ENCODE measurements around the gene SIX2. TPM values are rescaled to one million over a fixed set of nuclear protein-coding genes. Genes with fewer than 3 reads are reported as not detected.

Gene SIX2
- total and polyA plus RNA-seq, 2 of the 13 experiments (the other 11 are each of a cell fraction or from before 2014, with no cell fraction given), result not detected

DNA sequence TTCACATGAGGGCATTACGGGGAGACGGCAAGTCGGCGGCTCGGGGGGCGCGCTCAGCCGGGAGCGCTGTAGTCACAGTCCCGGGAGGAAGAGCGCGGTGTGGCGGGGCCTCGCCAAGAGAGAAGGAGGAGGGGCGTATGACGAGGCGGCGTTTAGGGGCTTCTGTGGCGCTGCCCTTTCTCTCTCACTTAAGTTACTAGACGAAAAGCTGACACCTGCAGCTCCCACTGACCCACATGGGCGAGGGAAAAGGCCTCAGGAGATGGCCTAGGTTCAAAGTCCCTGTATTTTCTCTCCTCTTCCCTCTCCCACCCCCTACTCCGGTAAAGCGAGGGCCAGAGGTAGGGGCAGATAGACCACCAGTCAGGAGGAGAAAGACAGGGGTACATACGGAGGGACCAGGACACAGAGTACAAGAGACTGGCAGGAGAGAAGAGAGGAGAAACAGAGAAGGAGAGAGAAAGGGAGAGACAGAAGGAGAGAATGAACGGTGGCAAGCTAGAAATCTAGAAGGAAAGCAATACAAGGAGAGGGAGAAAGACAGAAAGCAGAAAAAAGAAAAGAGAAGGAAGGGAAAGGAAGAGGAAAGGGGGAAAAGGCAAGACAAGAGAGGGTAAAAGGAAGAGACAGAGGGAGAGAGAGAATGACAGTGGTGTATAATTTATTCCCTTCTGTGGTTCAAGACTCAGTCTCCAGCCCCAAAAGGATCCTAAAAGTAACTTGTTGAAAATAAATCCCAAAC is 3.8 kb downstream of the SIX2 start:
- ATAC-seq (no peak), FAIRE-seq (no peak), DNase-seq (ENCODE audit: low spot score) (no peak)
- Histone ChIP-seq H3K4me1 (ENCODE audit: insufficient read depth, low read length) (0 out of 2 replicates have a peak, but pooled peaks cover 6% of the 10 kb centered on the region), H3K27me3 (ENCODE audit: control insufficient read depth in 1 of 2, insufficient read depth in 2 of 2, low read length in 2 of 2) (peaks cover 13 to 84% of the 10 kb centered on the region in 2 experiments), H3K36me3 (replicated peaks in 1 of 2; ENCODE audit: control insufficient read depth in 1 of 2, insufficient read depth in 2 of 2, low read length in 2 of 2) (no peaks in the 10 kb centered on the region), H3K79me2 (ENCODE audit: insufficient read depth, low read length) (no peaks in the 10 kb centered on the region), H3K9me3 (ENCODE audit: low read length) (no peaks in the 10 kb centered on the region), H3K9ac (ENCODE audit: insufficient read depth, low read depth, low read length) (no peak overlapping the region), H3K4me3 (replicated peaks in 1 of 3; ENCODE audit: insufficient read depth in 1 of 3, low read depth in 2 of 3, low read length in 3 of 3) (no peak overlapping the region), H4K20me1 (ENCODE audit: insufficient read depth, low read length) (no peaks in the 10 kb centered on the region; the same call in 1 of the 2 replicates), H2AFZ (ENCODE audit: low read length) (no peak overlapping the region), H3K27ac (ENCODE audit: extremely low read length, insufficient read depth, low read length) (no peak overlapping the region), H3K4me2 (ENCODE audit: low read depth, low read length) (no peak overlapping the region)
- 58% methylated on average over 25 of the region's 25 CpGs for WGBS (ENCODE audit: low lambda C conversion rate)
- in situ Hi-C loops (cut with HindIII; ENCODE audit: extremely low pct_ligation_motif_present, low pct_unique_long_range_greater_than_20kb) (no loop called here), intact Hi-C loops (cut with micrococcal nuclease; ENCODE audit: unreplicated experiment) (no loop called here)
- ChIA-PET CTCF (ENCODE audit: low intra/inter-chr PET ratio, low total read pairs) (no interaction called here), POLR2A (no interaction called here)
- BruUV-seq (replicated peaks), result no TSS peak
- no peak for TF ChIP-seq XBP1 (CRISPR knock-in tag; IDR thresholded peaks at IDR 0.05)
- TF ChIP-seq, protein P1, sequence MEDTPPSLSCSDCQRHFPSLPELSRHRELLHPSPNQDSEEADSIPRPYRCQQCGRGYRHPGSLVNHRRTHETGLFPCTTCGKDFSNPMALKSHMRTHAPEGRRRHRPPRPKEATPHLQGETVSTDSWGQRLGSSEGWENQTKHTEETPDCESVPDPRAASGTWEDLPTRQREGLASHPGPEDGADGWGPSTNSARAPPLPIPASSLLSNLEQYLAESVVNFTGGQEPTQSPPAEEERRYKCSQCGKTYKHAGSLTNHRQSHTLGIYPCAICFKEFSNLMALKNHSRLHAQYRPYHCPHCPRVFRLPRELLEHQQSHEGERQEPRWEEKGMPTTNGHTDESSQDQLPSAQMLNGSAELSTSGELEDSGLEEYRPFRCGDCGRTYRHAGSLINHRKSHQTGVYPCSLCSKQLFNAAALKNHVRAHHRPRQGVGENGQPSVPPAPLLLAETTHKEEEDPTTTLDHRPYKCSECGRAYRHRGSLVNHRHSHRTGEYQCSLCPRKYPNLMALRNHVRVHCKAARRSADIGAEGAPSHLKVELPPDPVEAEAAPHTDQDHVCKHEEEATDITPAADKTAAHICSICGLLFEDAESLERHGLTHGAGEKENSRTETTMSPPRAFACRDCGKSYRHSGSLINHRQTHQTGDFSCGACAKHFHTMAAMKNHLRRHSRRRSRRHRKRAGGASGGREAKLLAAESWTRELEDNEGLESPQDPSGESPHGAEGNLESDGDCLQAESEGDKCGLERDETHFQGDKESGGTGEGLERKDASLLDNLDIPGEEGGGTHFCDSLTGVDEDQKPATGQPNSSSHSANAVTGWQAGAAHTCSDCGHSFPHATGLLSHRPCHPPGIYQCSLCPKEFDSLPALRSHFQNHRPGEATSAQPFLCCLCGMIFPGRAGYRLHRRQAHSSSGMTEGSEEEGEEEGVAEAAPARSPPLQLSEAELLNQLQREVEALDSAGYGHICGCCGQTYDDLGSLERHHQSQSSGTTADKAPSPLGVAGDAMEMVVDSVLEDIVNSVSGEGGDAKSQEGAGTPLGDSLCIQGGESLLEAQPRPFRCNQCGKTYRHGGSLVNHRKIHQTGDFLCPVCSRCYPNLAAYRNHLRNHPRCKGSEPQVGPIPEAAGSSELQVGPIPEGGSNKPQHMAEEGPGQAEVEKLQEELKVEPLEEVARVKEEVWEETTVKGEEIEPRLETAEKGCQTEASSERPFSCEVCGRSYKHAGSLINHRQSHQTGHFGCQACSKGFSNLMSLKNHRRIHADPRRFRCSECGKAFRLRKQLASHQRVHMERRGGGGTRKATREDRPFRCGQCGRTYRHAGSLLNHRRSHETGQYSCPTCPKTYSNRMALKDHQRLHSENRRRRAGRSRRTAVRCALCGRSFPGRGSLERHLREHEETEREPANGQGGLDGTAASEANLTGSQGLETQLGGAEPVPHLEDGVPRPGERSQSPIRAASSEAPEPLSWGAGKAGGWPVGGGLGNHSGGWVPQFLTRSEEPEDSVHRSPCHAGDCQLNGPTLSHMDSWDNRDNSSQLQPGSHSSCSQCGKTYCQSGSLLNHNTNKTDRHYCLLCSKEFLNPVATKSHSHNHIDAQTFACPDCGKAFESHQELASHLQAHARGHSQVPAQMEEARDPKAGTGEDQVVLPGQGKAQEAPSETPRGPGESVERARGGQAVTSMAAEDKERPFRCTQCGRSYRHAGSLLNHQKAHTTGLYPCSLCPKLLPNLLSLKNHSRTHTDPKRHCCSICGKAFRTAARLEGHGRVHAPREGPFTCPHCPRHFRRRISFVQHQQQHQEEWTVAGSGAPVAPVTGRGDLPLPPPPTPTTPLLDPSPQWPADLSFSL (CRISPR knock-in tag; IDR thresholded peaks at IDR 0.05), result no peak
- TF ChIP-seq ZNF552 (CRISPR knock-in tag; IDR thresholded peaks at IDR 0.05; ENCODE audit: borderline replicate concordance), result no peak
- TF ChIP-seq POGZ (CRISPR knock-in tag; IDR thresholded peaks at IDR 0.05), result no peak
- no peak for TF ChIP-seq ZNF225 (CRISPR knock-in tag; IDR thresholded peaks at IDR 0.05)
- TF ChIP-seq MEIS2 (CRISPR knock-in tag; IDR thresholded peaks at IDR 0.05), result no peak
- TF ChIP-seq, protein P2, sequence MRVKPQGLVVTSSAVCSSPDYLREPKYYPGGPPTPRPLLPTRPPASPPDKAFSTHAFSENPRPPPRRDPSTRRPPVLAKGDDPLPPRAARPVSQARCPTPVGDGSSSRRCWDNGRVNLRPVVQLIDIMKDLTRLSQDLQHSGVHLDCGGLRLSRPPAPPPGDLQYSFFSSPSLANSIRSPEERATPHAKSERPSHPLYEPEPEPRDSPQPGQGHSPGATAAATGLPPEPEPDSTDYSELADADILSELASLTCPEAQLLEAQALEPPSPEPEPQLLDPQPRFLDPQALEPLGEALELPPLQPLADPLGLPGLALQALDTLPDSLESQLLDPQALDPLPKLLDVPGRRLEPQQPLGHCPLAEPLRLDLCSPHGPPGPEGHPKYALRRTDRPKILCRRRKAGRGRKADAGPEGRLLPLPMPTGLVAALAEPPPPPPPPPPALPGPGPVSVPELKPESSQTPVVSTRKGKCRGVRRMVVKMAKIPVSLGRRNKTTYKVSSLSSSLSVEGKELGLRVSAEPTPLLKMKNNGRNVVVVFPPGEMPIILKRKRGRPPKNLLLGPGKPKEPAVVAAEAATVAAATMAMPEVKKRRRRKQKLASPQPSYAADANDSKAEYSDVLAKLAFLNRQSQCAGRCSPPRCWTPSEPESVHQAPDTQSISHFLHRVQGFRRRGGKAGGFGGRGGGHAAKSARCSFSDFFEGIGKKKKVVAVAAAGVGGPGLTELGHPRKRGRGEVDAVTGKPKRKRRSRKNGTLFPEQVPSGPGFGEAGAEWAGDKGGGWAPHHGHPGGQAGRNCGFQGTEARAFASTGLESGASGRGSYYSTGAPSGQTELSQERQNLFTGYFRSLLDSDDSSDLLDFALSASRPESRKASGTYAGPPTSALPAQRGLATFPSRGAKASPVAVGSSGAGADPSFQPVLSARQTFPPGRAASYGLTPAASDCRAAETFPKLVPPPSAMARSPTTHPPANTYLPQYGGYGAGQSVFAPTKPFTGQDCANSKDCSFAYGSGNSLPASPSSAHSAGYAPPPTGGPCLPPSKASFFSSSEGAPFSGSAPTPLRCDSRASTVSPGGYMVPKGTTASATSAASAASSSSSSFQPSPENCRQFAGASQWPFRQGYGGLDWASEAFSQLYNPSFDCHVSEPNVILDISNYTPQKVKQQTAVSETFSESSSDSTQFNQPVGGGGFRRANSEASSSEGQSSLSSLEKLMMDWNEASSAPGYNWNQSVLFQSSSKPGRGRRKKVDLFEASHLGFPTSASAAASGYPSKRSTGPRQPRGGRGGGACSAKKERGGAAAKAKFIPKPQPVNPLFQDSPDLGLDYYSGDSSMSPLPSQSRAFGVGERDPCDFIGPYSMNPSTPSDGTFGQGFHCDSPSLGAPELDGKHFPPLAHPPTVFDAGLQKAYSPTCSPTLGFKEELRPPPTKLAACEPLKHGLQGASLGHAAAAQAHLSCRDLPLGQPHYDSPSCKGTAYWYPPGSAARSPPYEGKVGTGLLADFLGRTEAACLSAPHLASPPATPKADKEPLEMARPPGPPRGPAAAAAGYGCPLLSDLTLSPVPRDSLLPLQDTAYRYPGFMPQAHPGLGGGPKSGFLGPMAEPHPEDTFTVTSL (CRISPR knock-in tag; IDR thresholded peaks at IDR 0.05; ENCODE audit: borderline replicate concordance), result no peak
- TF ChIP-seq ZNF24 (IDR thresholded peaks at IDR 0.05), result no peak
- TF ChIP-seq SPEN (CRISPR knock-in tag; IDR thresholded peaks at IDR 0.05; ENCODE audit: low read depth), result no peak
- TF ChIP-seq THAP11 (CRISPR knock-in tag; IDR thresholded peaks at IDR 0.05), result no peak
- TF ChIP-seq ZNF614 (CRISPR knock-in tag; IDR thresholded peaks at IDR 0.05; ENCODE audit: borderline replicate concordance), result no peak
- TF ChIP-seq CAMTA2 (CRISPR knock-in tag; IDR thresholded peaks at IDR 0.05; ENCODE audit: borderline replicate concordance), result no peak
- no peak for TF ChIP-seq PHF8 (CRISPR knock-in tag; IDR thresholded peaks at IDR 0.05)
- TF ChIP-seq DMAP1 (CRISPR knock-in tag; IDR thresholded peaks at IDR 0.05), result no peak

Measured in HepG2 (cell line).